ENCODE measurements around the gene INO80B.
A peak's percentile ranks its signal among the peaks of the same experiment; 100 is the strongest.
"Not testable (repeated sequence)": the region's sequence is repeated elsewhere in the genome, so short reads cannot be mapped to it uniquely, and the experiment has no call there.

The INO80B gene

GRCh38 chr2:74426181-74426758 lies 28.6 kb upstream of the INO80B start:
- no peak for DNase-seq (ENCODE audit: low read depth)

DNA sequence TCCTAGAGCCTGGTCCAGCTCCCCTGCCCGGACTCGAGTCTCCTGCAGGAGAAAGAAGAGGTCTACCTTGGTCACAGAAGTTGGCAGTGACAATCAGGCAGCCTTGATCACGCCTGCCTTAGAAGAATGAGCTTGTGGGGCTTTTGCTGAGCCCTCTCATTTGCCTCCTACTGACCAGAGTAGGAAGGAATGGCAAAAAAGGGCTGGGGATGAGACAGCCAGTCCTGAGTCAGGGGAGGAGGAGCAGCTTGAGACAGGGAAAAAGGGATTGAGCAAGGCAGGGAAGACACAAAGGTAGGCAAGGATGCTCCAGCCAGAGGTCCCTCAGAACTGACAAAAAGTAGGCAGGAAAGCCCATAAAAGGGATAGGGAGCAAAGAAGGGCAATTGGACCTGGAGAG lies 27.3 kb upstream of the INO80B start:
- no peak for DNase-seq (ENCODE audit: low read depth)

DNA sequence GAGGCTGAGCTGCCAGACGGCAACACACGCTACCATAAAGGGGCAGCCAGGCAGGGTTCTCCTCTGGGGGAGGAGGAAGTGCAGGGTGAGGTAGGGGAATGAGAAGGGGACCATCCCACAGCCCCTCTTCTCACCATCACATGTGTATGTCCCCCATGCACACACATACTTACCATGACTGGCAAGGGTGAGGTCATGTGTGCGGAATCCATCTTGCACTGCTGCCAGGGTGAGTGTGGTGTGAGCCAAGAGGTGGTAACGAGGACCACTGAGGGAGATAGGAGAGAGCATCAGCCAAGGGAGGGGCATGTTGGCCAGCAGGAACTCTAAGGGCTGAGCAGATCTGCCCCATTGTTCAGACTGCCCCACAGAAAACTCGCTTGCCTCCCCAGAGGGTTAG lies 26.2 kb upstream of the INO80B start:
- DNase-seq (ENCODE audit: low read depth) = no peak

GRCh38 chr2:74429487-74430451 lies 25.1 kb upstream of the INO80B start:
- no peak for DNase-seq (ENCODE audit: low read depth)

GRCh38 chr2:74430502-74430901 lies 24.4 kb upstream of the INO80B start:
- DNase-seq (ENCODE audit: low read depth) = no peak

GRCh38 chr2:74436111-74436805 lies 18.6 kb upstream of the INO80B start:
- DNase-seq (ENCODE audit: low read depth) = no peak

DNA sequence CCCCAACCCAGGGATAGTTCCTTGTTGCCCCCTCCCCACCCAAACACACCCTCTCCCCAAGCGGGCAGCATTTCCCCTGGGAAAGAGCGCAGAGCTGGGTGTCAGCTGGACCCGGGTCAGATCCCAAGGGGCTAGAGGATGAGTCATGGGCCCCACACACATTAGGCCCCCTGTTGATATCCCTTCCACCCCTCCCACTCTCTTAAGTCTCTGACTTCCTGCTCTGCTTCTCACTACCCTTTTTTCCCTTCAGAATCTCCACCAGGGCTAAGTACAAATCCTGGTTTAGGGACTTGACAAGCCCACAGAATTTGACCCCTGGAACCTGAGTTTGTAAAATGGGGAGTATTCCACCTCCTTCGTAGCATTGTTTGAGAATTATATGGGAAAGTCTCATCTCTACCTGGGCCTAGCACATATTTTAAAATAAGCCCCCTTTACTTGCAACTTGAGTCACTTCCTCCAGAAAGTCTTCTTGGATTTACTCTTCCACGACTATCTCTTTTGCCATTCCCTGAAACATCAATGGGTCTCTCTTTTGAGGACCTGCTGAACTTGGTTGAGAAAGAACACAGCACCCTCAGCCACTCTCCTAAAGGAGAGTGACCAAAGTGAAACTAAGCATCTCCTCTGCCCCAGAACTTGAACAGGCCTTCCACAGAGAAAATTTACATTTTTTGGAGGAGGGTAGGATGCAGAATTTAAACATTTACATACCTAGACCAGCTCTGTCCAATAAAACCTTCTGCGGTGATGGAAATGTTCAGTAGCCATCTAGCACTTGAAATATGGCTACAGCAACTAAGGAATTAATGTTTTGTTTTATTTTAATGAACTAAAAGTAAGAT lies 17.8 kb upstream of the INO80B start:
- DNase-seq (ENCODE audit: low read depth) = no peak

DNA sequence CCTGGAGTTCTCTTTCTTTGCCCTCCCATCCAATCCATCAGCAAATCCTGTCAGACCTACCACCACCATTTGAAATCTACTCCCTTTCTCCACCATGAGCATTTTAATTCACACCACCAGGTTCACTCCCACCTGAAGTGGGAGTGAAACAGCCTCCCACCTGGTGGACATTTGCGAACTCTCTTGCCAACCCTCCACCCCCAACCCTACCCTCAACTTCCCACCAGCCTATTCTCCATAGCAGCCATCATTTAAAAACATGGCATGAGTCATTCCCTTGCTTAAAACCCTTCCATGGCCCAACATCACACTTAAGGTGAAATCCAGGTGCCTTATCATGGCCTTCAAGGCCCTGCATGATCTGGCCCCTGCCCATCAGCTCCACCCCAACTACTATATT lies 16.6 kb upstream of the INO80B start:
- DNase-seq (ENCODE audit: low read depth) = no peak

- no peak for DNase-seq (ENCODE audit: low read depth)
Observed at GRCh38 chr2:74439373-74439772, 15.5 kb upstream of the INO80B start.

GRCh38 chr2:74439803-74440377 lies 15.0 kb upstream of the INO80B start:
- peak; percentile 65 for DNase-seq (ENCODE audit: low read depth)

GRCh38 chr2:74440378-74441169 lies 14.3 kb upstream of the INO80B start:
- DNase-seq (ENCODE audit: low read depth) = peak; percentile 87

- no peak for DNase-seq (ENCODE audit: low read depth)
Observed at GRCh38 chr2:74441170-74441689, 13.7 kb upstream of the INO80B start.

GRCh38 chr2:74441690-74442482 lies 13.0 kb upstream of the INO80B start, which contains the start of gene RTKN:
TSS of gene RTKN (minus strand) at chr2:74441937. CDS start at chr2:74441816, 121 bp downstream.
- DNase-seq (ENCODE audit: low read depth) = no peak

DNA sequence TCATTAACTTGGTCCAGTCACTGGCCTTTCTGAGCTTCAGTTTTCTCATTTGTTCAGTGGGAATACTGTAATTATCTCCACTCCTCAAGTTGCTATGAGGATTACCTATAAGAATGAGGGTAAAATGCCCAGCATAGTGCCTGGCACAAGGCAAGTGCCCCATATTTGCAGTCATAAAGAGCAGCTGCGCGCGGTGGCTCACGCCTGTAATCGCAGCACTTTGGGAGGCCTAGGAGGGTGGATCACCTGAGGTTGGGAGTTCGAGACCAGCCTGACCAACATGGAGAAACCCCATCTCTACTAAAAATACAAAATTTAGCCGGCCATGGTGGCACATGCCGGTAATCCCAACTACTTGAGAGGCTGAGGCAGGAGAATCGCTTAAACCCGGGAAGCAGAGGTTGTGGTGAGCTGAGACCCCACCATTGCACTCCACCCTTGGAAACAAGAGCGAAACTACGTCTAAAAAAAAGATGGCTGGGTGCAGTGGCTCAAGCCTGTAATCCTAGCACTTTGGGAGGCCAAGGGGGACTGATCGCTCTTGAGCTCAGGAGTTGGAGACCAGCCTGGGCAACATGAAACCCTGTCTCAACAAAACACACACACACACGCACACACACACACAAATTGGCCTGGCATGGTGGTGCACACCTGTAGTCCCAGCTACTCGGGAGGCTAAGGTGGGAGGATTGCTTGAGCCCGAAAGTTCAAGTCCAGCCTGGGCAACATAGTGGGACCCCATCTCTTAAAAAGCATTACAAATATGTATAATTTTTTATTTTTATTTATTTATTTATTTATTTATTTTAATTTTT lies 12.2 kb upstream of the INO80B start:
- DNase-seq (ENCODE audit: low read depth) = not testable (repeated sequence)

DNA sequence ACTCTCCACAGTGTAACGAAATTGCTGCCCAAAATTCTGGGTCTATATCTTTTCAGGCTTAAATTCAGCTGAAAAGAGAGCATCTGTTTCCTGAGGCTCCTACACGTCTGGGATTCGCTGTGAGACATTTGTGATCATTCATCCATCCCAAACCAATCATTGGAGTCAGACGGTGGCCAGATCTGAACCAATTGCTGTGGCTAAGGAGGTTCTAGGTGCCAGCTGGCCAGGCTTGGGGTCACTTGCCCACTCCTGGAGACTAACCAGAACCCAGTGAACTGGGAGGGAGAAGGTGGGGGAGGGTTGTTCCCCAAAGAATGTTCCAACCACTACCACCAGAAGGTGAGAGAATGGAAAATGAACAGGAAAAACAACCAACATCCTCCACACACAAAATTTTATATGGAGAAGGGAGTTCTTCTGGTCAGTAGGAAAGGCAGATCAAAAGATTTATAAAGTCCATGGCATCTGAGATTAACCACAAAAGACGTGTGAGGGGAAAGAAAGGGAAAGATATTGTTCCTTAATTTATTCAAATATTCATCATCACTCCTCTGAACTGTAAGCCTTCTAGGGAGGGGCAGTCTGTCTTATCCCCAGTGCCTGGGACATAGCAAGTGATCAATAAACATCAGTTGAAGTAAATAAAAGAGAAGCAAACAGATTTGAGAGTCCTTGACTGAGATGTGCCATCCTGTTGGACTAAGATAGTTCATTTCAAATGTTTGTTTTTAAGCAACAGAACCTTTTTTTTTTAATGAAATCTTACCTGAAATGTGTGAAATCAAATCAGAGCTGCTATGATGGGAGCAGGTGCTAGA lies 10.2 kb upstream of the INO80B start:
- DNase-seq (ENCODE audit: low read depth) = no peak

DNA sequence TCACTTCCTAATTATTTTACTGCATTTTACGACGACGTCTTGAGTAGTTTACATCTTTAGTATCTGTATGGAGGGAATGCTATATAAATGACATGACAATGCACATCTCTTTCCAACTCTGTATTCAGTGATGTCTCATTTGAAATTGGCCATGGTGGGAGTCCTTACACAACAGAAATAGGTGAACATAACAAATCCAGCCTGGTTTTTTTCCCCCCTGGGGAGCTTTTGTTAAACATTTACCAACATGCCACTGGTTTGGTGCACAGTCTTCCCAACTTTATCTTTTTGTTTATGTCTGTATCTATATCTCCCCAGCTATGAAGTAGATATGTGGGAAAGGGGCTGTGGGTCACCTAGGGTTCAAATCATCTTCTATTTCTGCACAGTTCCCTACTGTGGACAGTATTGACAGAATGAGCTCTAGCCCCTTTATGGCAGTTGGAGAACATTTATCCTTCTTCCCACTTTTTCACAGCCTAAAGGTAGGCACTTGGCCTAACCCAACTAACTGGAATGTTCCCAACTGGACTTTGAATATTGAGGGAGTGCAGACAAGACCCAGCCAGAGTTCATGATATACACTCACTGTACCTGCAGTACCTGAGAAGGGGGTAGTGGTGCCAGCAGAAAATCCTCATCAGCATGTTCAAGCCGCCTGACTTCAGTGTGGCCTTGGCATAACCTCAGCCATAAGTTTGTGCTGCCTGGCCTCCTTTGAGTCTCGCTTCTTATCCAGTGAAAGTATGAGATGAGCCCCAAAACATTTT lies 7.5 kb upstream of the INO80B start:
- DNase-seq (ENCODE audit: low read depth) = no peak

DNA sequence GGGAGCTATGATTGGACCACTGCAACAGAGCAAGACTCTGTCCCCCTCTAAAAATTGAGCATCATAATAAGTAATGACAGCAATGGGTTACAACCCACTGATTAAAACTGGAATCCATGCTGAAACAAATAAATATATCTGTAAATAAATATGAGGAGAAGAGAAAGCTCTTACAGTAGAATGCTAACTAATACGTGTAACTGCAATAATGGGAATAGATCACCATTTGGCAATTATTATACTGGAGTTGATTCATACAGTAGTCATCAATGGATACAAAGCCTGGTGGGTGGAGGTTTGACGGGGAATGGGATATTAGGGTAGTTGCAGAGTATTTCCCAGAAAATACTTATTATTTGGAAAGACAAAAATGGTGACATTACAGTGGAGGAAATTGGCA lies 6.1 kb upstream of the INO80B start:
- no peak for DNase-seq (ENCODE audit: low read depth)
